ENCODE measurements around the gene SNX24. TPM values are rescaled to one million over a fixed set of nuclear protein-coding genes. Genes with fewer than 3 reads are reported as not detected.

SNX24 gene
- total RNA-seq, 1 donor from 2014 or later: 40.9 TPM

- DNase-seq (ENCODE audit: low spot score in 2 of 2, unreplicated experiment in 2 of 2): peak; percentile 49 to 71
- no peaks in the 10 kb centered on the region for H3K9me3 Mint-ChIP-seq
- peak overlapping the region; percentile 62 for H3K27ac Mint-ChIP-seq
- peak overlapping the region; percentile 74 for H3K4me3 Mint-ChIP-seq
- peaks cover 17% of the 10 kb centered on the region for H3K4me1 Mint-ChIP-seq
- no peaks in the 10 kb centered on the region for H3K36me3 Mint-ChIP-seq
- peaks cover 5% of the 10 kb centered on the region for H3K27me3 Mint-ChIP-seq (ENCODE audit: low read depth)
- TF ChIP-seq, protein P1, sequence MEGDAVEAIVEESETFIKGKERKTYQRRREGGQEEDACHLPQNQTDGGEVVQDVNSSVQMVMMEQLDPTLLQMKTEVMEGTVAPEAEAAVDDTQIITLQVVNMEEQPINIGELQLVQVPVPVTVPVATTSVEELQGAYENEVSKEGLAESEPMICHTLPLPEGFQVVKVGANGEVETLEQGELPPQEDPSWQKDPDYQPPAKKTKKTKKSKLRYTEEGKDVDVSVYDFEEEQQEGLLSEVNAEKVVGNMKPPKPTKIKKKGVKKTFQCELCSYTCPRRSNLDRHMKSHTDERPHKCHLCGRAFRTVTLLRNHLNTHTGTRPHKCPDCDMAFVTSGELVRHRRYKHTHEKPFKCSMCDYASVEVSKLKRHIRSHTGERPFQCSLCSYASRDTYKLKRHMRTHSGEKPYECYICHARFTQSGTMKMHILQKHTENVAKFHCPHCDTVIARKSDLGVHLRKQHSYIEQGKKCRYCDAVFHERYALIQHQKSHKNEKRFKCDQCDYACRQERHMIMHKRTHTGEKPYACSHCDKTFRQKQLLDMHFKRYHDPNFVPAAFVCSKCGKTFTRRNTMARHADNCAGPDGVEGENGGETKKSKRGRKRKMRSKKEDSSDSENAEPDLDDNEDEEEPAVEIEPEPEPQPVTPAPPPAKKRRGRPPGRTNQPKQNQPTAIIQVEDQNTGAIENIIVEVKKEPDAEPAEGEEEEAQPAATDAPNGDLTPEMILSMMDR (IDR thresholded peaks at IDR 0.05; ENCODE audit: unreplicated experiment): no peak
These were observed 190.5 kb downstream of the SNX24 start for GRCh38 chr5:123035918-123036390.

DNA sequence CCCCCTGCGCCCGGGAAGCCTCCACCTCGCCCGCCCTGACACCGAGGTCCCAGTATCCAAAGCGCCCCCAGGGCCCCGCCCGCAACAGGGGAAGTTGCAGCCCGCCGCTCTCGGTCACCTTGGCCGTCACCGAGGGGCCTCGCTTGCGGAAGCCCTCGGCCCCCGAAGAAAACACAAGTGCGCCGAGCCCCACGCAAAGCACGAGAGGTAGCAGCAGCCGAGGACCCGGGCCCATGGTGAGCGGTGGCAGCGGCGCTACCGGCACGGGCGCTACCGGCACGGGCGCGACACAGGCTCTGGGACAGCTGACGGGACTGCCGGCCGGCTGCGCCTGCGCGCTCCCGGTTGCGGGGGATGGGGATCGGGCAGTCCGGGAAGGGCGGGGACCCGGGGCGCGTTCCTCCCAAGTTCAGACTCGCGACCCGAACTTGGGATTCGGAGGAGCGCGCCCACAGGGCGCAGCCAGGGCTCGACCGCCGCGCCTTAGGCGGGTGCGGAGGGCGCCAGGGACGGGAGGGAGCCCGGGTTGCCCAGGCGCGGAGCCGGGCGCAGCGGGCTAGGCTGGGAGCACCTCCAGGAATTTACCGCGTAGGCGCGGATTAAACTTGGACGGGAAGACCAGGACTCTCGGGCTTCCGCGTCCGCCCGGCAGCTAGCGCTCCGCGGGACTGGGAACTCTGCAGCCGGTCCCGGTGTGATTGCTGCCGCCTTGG is 191.1 kb downstream of the SNX24 start, which contains the start of gene PPIC:
TSS of gene PPIC (minus strand) at position 335 of the 713 bp plus-strand sequence. CDS start at position 235, 100 bp downstream.
- TF ChIP-seq, protein P1 (IDR thresholded peaks at IDR 0.05; ENCODE audit: unreplicated experiment): no peak
- H3K36me3 Mint-ChIP-seq: no peaks in the 10 kb centered on the region
- DNase-seq (ENCODE audit: low spot score in 2 of 2, unreplicated experiment in 2 of 2): peak; percentile 72 to 84
- peak within 1 kb of the TSS; percentile 70 for H3K27ac Mint-ChIP-seq
- H3K4me1 Mint-ChIP-seq: peaks cover 17% of the 10 kb centered on the region
- peaks cover 5% of the 10 kb centered on the region for H3K27me3 Mint-ChIP-seq (ENCODE audit: low read depth)
- H3K9me3 Mint-ChIP-seq: no peaks in the 10 kb centered on the region
- H3K4me3 Mint-ChIP-seq: peak within 1 kb of the TSS; percentile 74

DNA sequence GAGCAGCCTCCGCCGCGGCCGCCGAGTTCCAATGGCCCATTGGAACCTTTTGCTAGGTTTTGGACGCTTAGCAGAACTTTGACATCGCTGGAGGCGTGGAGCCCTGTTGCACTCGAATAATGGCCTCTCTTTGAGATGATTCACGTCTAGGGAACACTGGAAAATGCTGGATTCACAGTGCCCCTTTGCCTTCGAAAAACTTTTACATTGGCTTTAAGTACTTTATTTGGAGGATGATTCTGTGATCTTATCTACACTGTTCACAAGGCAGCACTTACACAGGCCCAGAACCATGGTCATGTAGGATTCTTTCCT is 191.6 kb downstream of the SNX24 start:
- TF ChIP-seq, protein P1 (IDR thresholded peaks at IDR 0.05; ENCODE audit: unreplicated experiment): no peak
- Mint-ChIP-seq H3K9me3 (no peaks in the 10 kb centered on the region), H3K4me3 (peak overlapping the region; percentile 74), H3K27ac (peak overlapping the region; percentile 70), H3K4me1 (peaks cover 17% of the 10 kb centered on the region), H3K36me3 (no peaks in the 10 kb centered on the region), H3K27me3 (ENCODE audit: low read depth) (peaks cover 5% of the 10 kb centered on the region)
- DNase-seq (ENCODE audit: low spot score in 2 of 2, unreplicated experiment in 2 of 2): no peak

DNA sequence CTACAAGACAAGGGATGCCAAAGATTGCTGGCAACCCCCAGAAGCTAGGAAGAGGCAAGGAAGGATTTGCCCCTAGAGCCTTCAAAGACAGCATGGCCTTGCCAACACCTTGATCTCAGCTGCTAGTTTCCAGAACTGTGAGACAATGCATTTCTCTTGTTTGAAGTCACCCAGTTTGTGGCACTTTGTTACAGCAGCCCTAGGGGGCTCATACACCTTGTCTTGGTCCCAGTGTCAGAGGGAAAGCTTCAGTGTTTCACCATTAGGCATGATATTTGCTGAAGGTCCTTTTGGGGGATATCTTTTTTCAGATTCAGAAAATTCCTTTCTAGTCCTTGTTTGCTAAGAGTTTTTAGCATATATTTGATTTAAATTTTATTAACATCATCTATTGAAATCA is 194.3 kb downstream of the SNX24 start:
- no peak overlapping the region for H3K27ac Mint-ChIP-seq
- DNase-seq (ENCODE audit: low spot score in 2 of 2, unreplicated experiment in 2 of 2): no peak
- H3K9me3 Mint-ChIP-seq: no peaks in the 10 kb centered on the region
- peaks cover 17% of the 10 kb centered on the region for H3K4me1 Mint-ChIP-seq
- H3K4me3 Mint-ChIP-seq: no peak overlapping the region
- H3K36me3 Mint-ChIP-seq: no peaks in the 10 kb centered on the region
- H3K27me3 Mint-ChIP-seq (ENCODE audit: low read depth): peaks cover 4% of the 10 kb centered on the region
- TF ChIP-seq, protein P1 (IDR thresholded peaks at IDR 0.05; ENCODE audit: unreplicated experiment): no peak

- Mint-ChIP-seq H3K27ac (no peak overlapping the region), H3K36me3 (peaks cover 2% of the 10 kb centered on the region), H3K27me3 (ENCODE audit: low read depth) (peaks cover 1% of the 10 kb centered on the region), H3K4me3 (no peak overlapping the region), H3K9me3 (peaks cover 12% of the 10 kb centered on the region), H3K4me1 (peaks cover 5% of the 10 kb centered on the region)
- no peak for DNase-seq (ENCODE audit: low spot score in 2 of 2, unreplicated experiment in 2 of 2)
- TF ChIP-seq, protein P1 (IDR thresholded peaks at IDR 0.05; ENCODE audit: unreplicated experiment): no peak
These were observed 199.7 kb downstream of the SNX24 start for GRCh38 chr5:123044926-123045617.
